A549 (cell line): ENCODE data around the gene PRRG2.

Experiments used
- CEBPB ChIP-seq, 2 experiments: fragments of >200 bp in 1 of 2; sonication (Bioruptor Twin) in 1 of 2; formaldehyde crosslinking in 1 of 2; IDR thresholded peaks; 2 replicates each; pipeline ENCODE4 v1.6.1; 2012 to 2016
- HOXA7 ChIP-seq: fragments of 250-450 bp; sonication (Bioruptor Pico); IDR thresholded peaks from 2 replicates; pipeline ENCODE4 v1.5.0; 2020; ENCODE audit warnings: mild to moderate bottlenecking, moderate library complexity
- JUN ChIP-seq, 2 experiments: fragments of >200 bp; sonication (Bioruptor Twin); formaldehyde crosslinking; IDR thresholded peaks; 2 replicates in 1 of 2; 3 replicates in 1 of 2; pipeline ENCODE4 v1.6.1; 2016 to 2017
- MAFK ChIP-seq: fragments of 450-650 bp; IDR thresholded peaks from 2 replicates; pipeline ENCODE4 v1.6.1; 2014; ENCODE audit not compliant: partially characterized antibody
- POLR2A ChIP-seq: IDR thresholded peaks from 2 replicates; pipeline ENCODE4 v1.6.1; 2012; ENCODE audit warnings: mild to moderate bottlenecking, low read length
- SMC3 ChIP-seq: fragments of >200 bp; sonication (Bioruptor Twin); formaldehyde crosslinking; IDR thresholded peaks from 3 replicates; pipeline ENCODE4 v1.6.1; 2018; ENCODE audit warnings: inconsistent platforms
- TF ChIP-seq, protein P1 (sequence below): fragments of >200 bp; sonication (Bioruptor Twin); formaldehyde crosslinking; IDR thresholded peaks from 3 replicates; pipeline ENCODE4 v1.5.1; 2016
- TF ChIP-seq, protein P2 (sequence below): fragments of 450-650 bp; IDR thresholded peaks from 2 replicates; pipeline ENCODE4 v1.6.1; 2014; ENCODE audit warnings: antibody characterized with exemption

DNA sequence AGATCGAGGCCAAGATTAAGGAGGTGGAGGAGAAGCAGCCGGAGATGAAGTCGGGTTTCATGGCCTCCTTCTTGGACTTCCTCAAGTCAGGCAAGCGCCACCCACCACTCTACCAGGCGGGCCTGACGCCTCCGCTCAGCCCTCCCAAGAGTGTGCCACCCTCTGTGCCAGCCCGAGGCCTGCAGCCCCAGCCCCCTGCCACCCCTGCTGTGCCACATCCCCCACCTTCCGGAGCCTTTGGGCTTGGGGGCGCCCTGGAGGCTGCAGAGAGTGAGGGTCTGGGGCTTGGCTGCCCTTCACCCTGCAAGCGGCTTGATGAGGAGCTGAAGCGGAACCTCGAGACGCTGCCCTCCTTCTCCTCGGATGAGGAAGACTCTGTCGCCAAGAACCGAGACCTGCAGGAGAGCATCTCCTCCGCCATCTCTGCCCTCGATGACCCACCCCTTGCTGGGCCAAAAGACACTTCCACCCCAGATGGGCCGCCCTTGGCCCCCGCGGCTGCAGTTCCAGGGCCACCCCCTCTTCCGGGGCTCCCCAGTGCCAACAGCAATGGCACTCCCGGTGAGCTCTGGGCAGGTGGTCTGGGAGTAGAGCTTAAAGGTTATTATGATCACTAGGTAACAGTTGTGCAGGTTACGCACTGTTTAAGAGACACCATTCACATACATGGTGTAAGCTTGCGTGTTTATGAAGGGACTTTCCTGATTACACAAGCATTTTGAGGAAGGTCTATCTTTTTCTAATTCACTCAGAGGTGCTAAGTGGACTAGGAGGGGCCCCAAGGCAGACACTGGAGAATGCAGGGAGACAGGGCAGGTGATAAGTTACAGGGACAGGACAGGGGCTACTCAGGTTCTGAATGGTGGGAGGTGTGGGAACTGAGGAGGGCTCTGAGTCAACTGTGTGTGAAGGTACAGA lies 18.5 kb downstream of the PRRG2 start:
- TF ChIP-seq HOXA7 (CRISPR knock-in tag) (no peak), JUN (IDR thresholded peaks at IDR 0.05) (no peak), SMC3 (no peak), POLR2A (no peak), MAFK (no peak), CEBPB (IDR thresholded peaks at IDR 0.05) (no peak)
- TF ChIP-seq, protein P1, sequence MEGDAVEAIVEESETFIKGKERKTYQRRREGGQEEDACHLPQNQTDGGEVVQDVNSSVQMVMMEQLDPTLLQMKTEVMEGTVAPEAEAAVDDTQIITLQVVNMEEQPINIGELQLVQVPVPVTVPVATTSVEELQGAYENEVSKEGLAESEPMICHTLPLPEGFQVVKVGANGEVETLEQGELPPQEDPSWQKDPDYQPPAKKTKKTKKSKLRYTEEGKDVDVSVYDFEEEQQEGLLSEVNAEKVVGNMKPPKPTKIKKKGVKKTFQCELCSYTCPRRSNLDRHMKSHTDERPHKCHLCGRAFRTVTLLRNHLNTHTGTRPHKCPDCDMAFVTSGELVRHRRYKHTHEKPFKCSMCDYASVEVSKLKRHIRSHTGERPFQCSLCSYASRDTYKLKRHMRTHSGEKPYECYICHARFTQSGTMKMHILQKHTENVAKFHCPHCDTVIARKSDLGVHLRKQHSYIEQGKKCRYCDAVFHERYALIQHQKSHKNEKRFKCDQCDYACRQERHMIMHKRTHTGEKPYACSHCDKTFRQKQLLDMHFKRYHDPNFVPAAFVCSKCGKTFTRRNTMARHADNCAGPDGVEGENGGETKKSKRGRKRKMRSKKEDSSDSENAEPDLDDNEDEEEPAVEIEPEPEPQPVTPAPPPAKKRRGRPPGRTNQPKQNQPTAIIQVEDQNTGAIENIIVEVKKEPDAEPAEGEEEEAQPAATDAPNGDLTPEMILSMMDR, result no peak
- TF ChIP-seq, protein P2, sequence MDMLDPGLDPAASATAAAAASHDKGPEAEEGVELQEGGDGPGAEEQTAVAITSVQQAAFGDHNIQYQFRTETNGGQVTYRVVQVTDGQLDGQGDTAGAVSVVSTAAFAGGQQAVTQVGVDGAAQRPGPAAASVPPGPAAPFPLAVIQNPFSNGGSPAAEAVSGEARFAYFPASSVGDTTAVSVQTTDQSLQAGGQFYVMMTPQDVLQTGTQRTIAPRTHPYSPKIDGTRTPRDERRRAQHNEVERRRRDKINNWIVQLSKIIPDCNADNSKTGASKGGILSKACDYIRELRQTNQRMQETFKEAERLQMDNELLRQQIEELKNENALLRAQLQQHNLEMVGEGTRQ, result no peak
